ENCODE measurements around the gene RPS6KL1. TPM values are rescaled to one million over a fixed set of nuclear protein-coding genes. Genes with fewer than 3 reads are reported as not detected.

Gene RPS6KL1
- total RNA-seq, 1 experiment from 2014 or later: 2.9 TPM

Other genes starting within 250 kb of the RPS6KL1 start
- gene AREL1, start 210.2 kb downstream of the RPS6KL1 start, total RNA-seq (2014; rRNA removed; shearing (Covaris generic); ENCODE audit: low replicate concordance): 8.7 and 15.2 TPM in 2 replicates
- 27.1 and 70.1 TPM in 2 replicates for gene FCF1, start 210.1 kb downstream of the RPS6KL1 start, total RNA-seq (2014; rRNA removed; shearing (Covaris generic); ENCODE audit: low replicate concordance)
- 1.0 and 1.3 TPM in 2 replicates for gene YLPM1, start 159.9 kb downstream of the RPS6KL1 start, total RNA-seq (2014; rRNA removed; shearing (Covaris generic); ENCODE audit: low replicate concordance)
- not detected in 2 replicates for gene PROX2, start 47.1 kb downstream of the RPS6KL1 start, total RNA-seq (2014; rRNA removed; shearing (Covaris generic); ENCODE audit: low replicate concordance)
- gene DLST, start 41.3 kb downstream of the RPS6KL1 start, total RNA-seq (2014; rRNA removed; shearing (Covaris generic); ENCODE audit: low replicate concordance): 55.7 and 57.7 TPM in 2 replicates
- gene PGF, start 32.3 kb upstream of the RPS6KL1 start, total RNA-seq (2014; rRNA removed; shearing (Covaris generic); ENCODE audit: low replicate concordance): 0.71 and 4.5 TPM in 2 replicates
- 96.4 and 109 TPM in 2 replicates for gene EIF2B2, start 79.7 kb upstream of the RPS6KL1 start, total RNA-seq (2014; rRNA removed; shearing (Covaris generic); ENCODE audit: low replicate concordance)
- 17.1 and 22.5 TPM in 2 replicates for gene MLH3, start 128.2 kb upstream of the RPS6KL1 start, total RNA-seq (2014; rRNA removed; shearing (Covaris generic); ENCODE audit: low replicate concordance)
- 10.0 and 39.5 TPM in 2 replicates for gene ACYP1, start 140.8 kb upstream of the RPS6KL1 start, total RNA-seq (2014; rRNA removed; shearing (Covaris generic); ENCODE audit: low replicate concordance)
- gene ZC2HC1C, start 146.4 kb upstream of the RPS6KL1 start, total RNA-seq (2014; rRNA removed; shearing (Covaris generic); ENCODE audit: low replicate concordance): 6.5 and 15.6 TPM in 2 replicates
- 34.4 and 44.0 TPM in 2 replicates for gene NEK9, start 203.8 kb upstream of the RPS6KL1 start, total RNA-seq (2014; rRNA removed; shearing (Covaris generic); ENCODE audit: low replicate concordance)

Data from Caki2 (cell line).